HG03342 (cell line): Measurements from ENCODE around the gene MSI2.

Experiments
- ATAC-seq: cut with Tn5 transposase; IDR thresholded peaks from one replicate; pipeline ENCODE4 v1.9.1; 2021; ENCODE audit warnings: mild to moderate bottlenecking, moderate library complexity; ENCODE audit not compliant: unreplicated experiment

Gene MSI2

GRCh38 chr17:57684711-57685498 lies 428.6 kb downstream of the MSI2 start:
- no peak for ATAC-seq

- ATAC-seq: no peak
These were observed 429.3 kb downstream of the MSI2 start for GRCh38 chr17:57685499-57686132.

GRCh38 chr17:57687642-57688041 lies 431.3 kb downstream of the MSI2 start:
- ATAC-seq: no peak

- ATAC-seq: no peak
These were observed 432.9 kb downstream of the MSI2 start for GRCh38 chr17:57689254-57689653.

GRCh38 chr17:57691939-57692338 lies 435.6 kb downstream of the MSI2 start:
- ATAC-seq: no peak

- ATAC-seq: no peak
These were observed 436.4 kb downstream of the MSI2 start for GRCh38 chr17:57692770-57693169.

GRCh38 chr17:57694051-57694450 lies 437.7 kb downstream of the MSI2 start:
- no peak for ATAC-seq

GRCh38 chr17:57696050-57696449 lies 439.7 kb downstream of the MSI2 start:
- no peak for ATAC-seq

GRCh38 chr17:57697197-57697596 lies 440.9 kb downstream of the MSI2 start:
- no peak for ATAC-seq

- no peak for ATAC-seq
These were observed 441.8 kb downstream of the MSI2 start for GRCh38 chr17:57697891-57698711.

- no peak for ATAC-seq
These were observed 443.5 kb downstream of the MSI2 start for GRCh38 chr17:57699751-57700219.

- no peak for ATAC-seq
These were observed 444.8 kb downstream of the MSI2 start for GRCh38 chr17:57701124-57701523.

GRCh38 chr17:57703273-57703672 lies 446.9 kb downstream of the MSI2 start:
- no peak for ATAC-seq

GRCh38 chr17:57704448-57704847 lies 448.1 kb downstream of the MSI2 start:
- ATAC-seq: no peak

- no peak for ATAC-seq
These were observed 449.8 kb downstream of the MSI2 start for GRCh38 chr17:57705921-57706695.

GRCh38 chr17:57706761-57707160 lies 450.4 kb downstream of the MSI2 start:
- no peak for ATAC-seq

- ATAC-seq: no peak
These were observed 451.6 kb downstream of the MSI2 start for GRCh38 chr17:57707892-57708291.

- ATAC-seq: no peak
These were observed 452.1 kb downstream of the MSI2 start for GRCh38 chr17:57708410-57708809.

GRCh38 chr17:57713140-57713539 lies 456.8 kb downstream of the MSI2 start:
- no peak for ATAC-seq

- no peak for ATAC-seq
These were observed 458.4 kb downstream of the MSI2 start for GRCh38 chr17:57714665-57715180.

- ATAC-seq: no peak
These were observed 459.7 kb downstream of the MSI2 start for GRCh38 chr17:57715981-57716380.
